DMS53 treated with DMSO at 0.1 percent for 48 hours (cell line): ENCODE measurements around the gene TUBGCP2.

ENCODE experiments used
- DNase-seq: peaks from one replicate; lab custom pipeline; 2025; ENCODE audit not compliant: unreplicated experiment; lab: John Stamatoyannopoulos, UW

TUBGCP2 gene

GRCh38 chr10:133306941-133307379, 1.7 kb downstream of the TUBGCP2 start:
- DNase-seq = no peak

- no peak for DNase-seq
Observed at GRCh38 chr10:133306097-133306476, 2.6 kb downstream of the TUBGCP2 start.

GRCh38 chr10:133303206-133303605, 5.5 kb downstream of the TUBGCP2 start:
- DNase-seq = no peak

- no peak for DNase-seq
Observed at GRCh38 chr10:133302230-133302629, 6.4 kb downstream of the TUBGCP2 start.

GRCh38 chr10:133299738-133300137, 8.9 kb downstream of the TUBGCP2 start:
- DNase-seq = no peak

- no peak for DNase-seq
Observed at GRCh38 chr10:133299224-133299623, 9.4 kb downstream of the TUBGCP2 start.

GRCh38 chr10:133298466-133298865, 10.2 kb downstream of the TUBGCP2 start:
- DNase-seq = no peak

GRCh38 chr10:133297504-133297903, 11.2 kb downstream of the TUBGCP2 start:
- DNase-seq = no peak

- DNase-seq = no peak
Observed at GRCh38 chr10:133295426-133296320, 13.0 kb downstream of the TUBGCP2 start.

- DNase-seq = no peak
Observed at GRCh38 chr10:133294189-133294588, 14.5 kb downstream of the TUBGCP2 start.

- DNase-seq = no peak
Observed at GRCh38 chr10:133293810-133294119, 14.9 kb downstream of the TUBGCP2 start.

GRCh38 chr10:133292919-133293809, 15.5 kb downstream of the TUBGCP2 start:
- DNase-seq = no peak

GRCh38 chr10:133289761-133290160, 18.9 kb downstream of the TUBGCP2 start:
- DNase-seq = no peak

GRCh38 chr10:133287832-133288500, 20.7 kb downstream of the TUBGCP2 start:
- no peak for DNase-seq

- no peak for DNase-seq
Observed at GRCh38 chr10:133286366-133286765, 22.3 kb downstream of the TUBGCP2 start.

GRCh38 chr10:133285217-133285616, 23.5 kb downstream of the TUBGCP2 start:
- DNase-seq = no peak

- DNase-seq = no peak
Observed at GRCh38 chr10:133283931-133284330, 24.7 kb downstream of the TUBGCP2 start.

- DNase-seq = no peak
Observed at GRCh38 chr10:133282846-133283390, 25.8 kb downstream of the TUBGCP2 start.

GRCh38 chr10:133281628-133282372, 26.9 kb downstream of the TUBGCP2 start:
- no peak for DNase-seq

GRCh38 chr10:133281084-133281483, 27.6 kb downstream of the TUBGCP2 start:
- DNase-seq = no peak
